ENCODE results near the gene DIS3. TPM values are rescaled to one million over a fixed set of nuclear protein-coding genes. Genes with fewer than 3 reads are reported as not detected.

DIS3 gene
- total and polyA plus RNA-seq, 10 of the 15 experiments (the other 5 are each of a cell fraction or from before 2014, with no cell fraction given), result 10.8 to 65.3 (median 39.2) TPM

- TF ChIP-seq ZBTB40 (IDR thresholded peaks at IDR 0.05; ENCODE audit: borderline replicate concordance) (peak; percentile 97), YBX1 (IDR thresholded peaks at IDR 0.05) (no peak), LARP7 (IDR thresholded peaks at IDR 0.05) (peak; percentile 75; the same call in 1 of the 2 replicates), HDGF (IDR thresholded peaks at IDR 0.05) (peak; percentile 82), TAF1 (IDR thresholded peaks at IDR 0.05; ENCODE audit: borderline replicate concordance, low read depth, low read length) (peak; percentile 68; the same call in 1 of the 2 replicates), GATAD2B (conservative IDR thresholded peaks at IDR 0.05; ENCODE audit: low read depth) (peak; percentile 96), ZNF622 (IDR thresholded peaks at IDR 0.05) (no peak), PML (IDR thresholded peaks at IDR 0.05; ENCODE audit: low read length) (peak; percentile 96), IKZF2 (IDR thresholded peaks at IDR 0.05) (peak; percentile 41 to 72; a peak in 3 of 4 replicates), NFYB (IDR thresholded peaks at IDR 0.05; ENCODE audit: insufficient read depth, low read depth, low read length) (peak; percentile 78), JUNB (IDR thresholded peaks at IDR 0.05) (no peak), FOXM1 (IDR thresholded peaks at IDR 0.05; ENCODE audit: low read depth, low read length) (no peak), SUZ12 (IDR thresholded peaks at IDR 0.05; ENCODE audit: unreplicated experiment) (no peak), SKIL (IDR thresholded peaks at IDR 0.05; ENCODE audit: low read depth, poor library complexity, severe bottlenecking) (no peak), SMARCA5 (IDR thresholded peaks at IDR 0.05) (peak; percentile 11; the same call in 1 of the 2 replicates), NBN (IDR thresholded peaks at IDR 0.05) (no peak), SPI1 (IDR thresholded peaks at IDR 0.05; ENCODE audit: borderline replicate concordance, insufficient read depth, low read depth, low read length) (peak; percentile 15; the same call in 1 of the 2 replicates), ZNF384 (IDR thresholded peaks at IDR 0.05; ENCODE audit: borderline replicate concordance, low read depth, low read length) (no peak), DPF2 (IDR thresholded peaks at IDR 0.05) (peak; percentile 77)
- TF ChIP-seq, protein P1, sequence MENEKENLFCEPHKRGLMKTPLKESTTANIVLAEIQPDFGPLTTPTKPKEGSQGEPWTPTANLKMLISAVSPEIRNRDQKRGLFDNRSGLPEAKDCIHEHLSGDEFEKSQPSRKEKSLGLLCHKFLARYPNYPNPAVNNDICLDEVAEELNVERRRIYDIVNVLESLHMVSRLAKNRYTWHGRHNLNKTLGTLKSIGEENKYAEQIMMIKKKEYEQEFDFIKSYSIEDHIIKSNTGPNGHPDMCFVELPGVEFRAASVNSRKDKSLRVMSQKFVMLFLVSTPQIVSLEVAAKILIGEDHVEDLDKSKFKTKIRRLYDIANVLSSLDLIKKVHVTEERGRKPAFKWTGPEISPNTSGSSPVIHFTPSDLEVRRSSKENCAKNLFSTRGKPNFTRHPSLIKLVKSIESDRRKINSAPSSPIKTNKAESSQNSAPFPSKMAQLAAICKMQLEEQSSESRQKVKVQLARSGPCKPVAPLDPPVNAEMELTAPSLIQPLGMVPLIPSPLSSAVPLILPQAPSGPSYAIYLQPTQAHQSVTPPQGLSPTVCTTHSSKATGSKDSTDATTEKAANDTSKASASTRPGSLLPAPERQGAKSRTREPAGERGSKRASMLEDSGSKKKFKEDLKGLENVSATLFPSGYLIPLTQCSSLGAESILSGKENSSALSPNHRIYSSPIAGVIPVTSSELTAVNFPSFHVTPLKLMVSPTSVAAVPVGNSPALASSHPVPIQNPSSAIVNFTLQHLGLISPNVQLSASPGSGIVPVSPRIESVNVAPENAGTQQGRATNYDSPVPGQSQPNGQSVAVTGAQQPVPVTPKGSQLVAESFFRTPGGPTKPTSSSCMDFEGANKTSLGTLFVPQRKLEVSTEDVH (IDR thresholded peaks at IDR 0.05; ENCODE audit: low read depth, partially characterized antibody), result peak; percentile 97
Observed at GRCh38 chr13:72781451-72782439, at the start of gene DIS3, which contains the start of gene PIBF1 (continued).
